HG03097 (cell line): ENCODE results near the gene INPP5K.
"Not testable (repeated sequence)": the region's sequence is repeated elsewhere in the genome, so short reads cannot be mapped to it uniquely, and the experiment has no call there.

Experiments
- ATAC-seq: cut with Tn5 transposase; IDR thresholded peaks from one replicate; pipeline ENCODE4 v1.9.1; 2021; ENCODE audit not compliant: unreplicated experiment, low FRiP score

The INPP5K gene

DNA sequence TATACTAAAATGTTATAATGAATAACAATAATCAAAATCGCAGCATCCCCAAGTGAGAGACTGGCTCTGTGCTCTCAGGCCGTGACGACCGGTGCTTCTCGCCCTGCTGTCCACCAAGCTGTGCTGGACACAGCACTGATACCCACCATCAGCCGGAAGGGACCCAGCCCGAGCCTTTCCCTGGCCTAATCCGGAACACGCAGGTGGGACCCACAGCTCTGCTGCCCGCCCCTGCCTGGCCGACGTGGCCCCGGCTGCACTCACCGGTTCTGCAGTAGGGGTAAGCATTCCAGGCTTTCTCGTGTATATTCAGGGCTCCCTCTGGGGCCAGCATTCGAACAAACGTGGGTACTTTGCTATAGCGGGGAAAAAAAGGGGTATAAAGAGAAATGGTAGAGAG, 31.6 kb upstream of the INPP5K start:
- no peak for ATAC-seq

DNA sequence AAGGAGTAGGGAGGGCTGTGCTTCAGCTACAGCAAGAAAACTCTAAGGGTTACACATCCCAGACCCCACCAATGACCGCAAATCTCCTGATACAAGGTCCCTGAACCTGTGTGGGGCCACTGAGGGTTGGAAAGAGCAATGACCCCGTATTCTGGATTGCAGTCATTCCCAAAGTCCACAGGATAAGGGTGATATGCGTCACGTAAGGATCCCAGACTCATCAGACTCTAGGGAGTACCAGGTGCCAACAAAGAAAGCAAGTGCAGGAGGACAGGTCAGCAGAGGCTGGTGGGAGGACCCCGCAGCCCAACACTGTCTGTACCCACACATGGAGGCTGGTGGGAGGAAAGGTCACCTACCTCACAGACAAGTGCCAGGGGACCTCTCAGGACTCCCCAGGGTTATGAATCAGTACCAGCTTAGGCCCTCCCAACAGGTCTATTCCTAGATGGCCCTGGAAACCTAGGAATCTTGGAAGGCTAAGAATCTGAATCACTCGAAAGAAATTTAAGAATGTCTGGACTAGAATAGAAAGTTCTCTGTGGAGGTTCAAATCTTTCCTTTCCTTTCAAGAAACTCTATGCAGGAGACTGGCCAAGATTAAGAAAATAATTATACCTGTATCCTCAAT, 30.0 kb upstream of the INPP5K start:
- ATAC-seq, result no peak

DNA sequence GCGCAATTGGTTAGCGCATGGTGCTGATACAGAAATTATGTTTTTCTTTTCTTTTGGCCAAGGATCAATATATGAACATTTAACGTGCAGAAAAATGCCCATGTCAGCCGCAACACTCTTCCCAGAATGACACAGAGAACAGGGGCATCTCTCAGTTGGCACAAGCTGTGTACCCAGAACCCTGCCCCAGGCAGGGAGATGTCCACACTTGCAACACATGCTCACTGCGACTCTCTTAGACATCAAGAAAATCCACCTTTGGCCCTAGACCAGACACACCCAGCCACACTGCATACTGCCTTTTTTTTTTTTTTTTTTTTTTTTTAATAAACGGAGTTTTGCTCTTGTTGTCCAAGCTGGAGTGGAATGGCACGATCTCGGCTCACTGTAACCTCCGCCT, 29.2 kb upstream of the INPP5K start:
- ATAC-seq, result no peak

DNA sequence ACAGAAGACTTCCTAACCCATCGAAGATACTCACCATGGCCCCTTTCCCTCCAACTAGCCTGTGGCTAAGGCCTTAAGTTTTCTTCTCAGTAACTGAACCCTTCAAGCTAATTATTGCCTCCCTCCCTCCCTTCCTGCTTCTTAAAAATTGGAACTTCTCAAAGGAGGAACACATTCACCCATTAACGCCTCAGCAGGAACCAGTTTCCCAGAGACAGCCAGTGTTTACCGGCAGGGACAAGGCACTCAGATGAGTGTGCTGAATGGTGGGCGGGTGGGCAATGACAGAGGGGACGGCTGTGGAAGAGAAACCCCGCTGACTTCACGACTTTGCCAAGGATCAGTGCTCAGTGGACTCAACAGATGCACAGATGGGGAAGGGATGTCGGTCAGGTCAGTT, 25.9 kb upstream of the INPP5K start:
- no peak for ATAC-seq

DNA sequence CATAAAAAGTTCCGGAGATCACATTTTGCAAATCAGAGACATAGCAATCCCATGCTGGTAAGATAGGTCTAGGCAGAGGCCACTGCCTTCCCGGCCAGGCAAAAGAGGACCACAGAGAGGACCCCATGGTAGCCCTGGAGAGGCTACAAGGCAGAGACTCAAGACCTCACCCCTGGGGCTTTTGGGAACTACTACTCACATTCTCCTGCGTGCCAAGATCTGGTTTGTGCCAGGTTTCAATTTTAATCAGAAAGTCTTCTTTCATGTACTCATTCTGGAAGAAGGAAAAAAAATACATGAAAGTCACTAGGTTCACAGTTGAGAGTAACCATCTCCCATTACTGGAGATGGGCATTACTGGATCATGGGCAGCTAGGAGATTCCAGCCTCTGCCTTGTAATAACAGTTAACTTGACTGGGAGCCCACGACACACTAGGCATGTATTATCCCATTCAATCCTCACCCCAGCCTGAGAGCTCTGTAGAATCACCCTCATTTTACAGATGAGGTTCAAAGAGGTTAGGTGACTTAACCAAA, 25.0 kb upstream of the INPP5K start:
- no peak for ATAC-seq

DNA sequence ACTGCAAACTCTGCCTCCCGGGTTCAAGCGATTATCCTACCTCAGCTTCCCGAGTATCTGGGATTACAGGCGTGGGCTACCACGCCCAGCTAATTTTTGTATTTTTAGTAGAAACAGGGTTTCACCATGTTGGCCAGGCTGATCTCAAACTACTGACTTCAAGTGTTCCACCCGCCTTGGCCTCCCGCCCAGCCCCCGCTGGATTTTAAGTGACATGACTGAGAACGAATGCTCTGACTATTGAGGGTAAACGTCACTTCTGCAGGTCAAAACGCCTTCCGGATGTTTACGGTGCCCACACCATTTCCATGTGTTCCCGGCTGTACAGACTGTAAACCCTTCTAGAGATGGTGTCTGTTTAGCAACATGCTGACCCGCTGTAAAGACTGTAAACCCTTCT, 23.4 kb upstream of the INPP5K start:
- no peak for ATAC-seq

DNA sequence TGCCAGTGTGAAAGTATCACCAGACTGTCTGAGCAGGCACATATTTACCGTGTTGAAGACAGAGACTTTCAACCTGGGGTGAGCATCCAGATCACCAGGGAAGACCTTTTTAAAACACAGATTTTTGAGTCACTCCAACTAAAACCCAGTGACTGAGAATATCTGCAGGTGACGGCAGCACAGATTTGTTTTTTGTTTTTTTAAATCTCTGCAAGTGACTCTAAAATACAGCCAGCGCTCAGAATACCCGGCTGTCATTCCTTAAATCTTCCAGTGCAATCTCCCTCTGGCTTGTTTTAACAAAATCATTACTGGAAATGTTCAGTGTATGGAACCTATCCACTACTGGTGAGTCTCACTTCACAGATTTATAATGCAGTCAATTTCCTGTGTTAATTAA, 19.3 kb upstream of the INPP5K start:
- ATAC-seq, result no peak

DNA sequence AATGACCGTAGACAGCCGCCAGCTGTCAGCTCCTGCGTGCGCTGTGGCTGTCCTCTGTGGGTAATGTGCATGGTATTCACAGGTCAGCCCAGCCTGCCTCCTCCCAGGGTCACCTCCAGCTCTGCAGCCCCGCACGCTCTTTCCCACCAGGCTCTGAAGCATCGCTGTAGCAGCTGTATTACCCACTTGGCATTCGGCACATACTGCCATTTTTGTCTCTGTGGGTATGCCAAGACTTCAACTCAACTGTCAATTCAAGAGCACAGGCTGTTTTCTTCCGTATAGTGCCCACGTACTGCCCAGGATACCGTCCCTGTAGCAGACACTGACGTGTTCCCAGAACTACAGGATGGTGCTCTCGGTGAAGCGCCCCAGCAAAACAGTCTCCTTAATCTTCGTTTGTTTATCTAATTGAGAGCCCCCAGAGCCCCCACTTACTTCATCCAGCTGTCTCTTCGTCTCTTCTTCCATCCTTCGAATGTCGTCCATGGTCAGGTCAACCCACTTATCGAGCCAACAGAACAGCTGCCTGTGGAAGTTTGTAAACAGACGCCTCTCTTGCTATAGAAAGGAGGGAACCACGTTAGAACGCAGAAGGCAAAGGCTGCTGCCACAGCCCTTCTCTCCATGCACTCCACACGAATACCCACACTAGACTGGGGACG, 17.4 kb upstream of the INPP5K start:
- ATAC-seq, result no peak

DNA sequence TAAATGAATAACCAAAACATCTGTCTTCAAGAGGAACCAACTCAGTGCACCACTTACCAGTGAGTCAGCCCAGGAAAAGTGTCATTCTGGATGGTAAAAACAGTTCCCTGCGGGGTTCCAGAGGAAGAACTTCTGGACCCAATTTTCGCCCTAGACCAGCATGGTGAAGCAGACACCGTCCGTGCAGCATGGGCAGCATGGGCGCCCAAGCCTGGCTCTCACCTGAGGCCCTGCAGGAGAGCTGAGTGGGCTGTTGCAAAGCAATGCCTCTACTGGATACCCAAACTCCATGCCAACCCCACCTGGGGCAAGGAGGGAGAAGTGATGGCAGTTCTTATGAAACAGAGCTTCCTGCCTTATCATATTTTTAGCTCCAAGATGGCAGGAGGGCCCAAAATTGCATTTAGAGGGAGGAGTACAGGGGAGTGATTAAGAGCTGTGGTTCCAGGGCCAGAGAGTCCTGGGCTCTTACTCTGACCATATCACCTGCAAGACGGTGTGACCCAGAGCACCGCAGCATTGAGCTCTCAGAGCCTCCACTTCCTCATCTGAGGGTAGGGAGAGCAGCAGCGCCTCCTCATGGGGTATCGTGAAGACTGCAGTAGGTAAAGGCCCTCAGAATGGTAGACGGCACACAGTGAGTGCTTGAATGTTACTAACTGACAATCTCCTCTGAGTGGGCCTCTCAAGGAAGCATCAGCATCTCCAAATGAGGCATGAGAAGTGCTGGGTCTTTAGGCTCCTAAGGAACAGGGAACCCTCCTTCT, 16.6 kb upstream of the INPP5K start:
- ATAC-seq, result no peak

DNA sequence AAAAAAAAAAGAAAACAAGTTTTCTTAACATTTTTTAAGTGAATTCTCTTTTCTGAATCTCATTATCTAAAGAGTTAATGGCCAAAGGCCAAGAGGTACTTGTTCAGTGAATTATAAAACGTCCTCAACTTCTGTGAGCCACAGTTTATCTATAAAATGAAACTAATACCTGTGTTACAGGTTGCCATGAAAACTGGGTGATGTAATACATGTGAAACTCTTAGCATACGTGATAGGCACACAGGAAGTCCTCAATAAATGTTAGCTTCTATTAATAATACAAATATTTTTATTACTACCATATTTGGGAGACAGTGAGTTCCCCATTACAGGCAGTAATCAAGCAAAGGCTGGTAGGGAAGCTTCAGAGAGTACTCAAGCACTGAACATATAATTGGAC, 13.5 kb upstream of the INPP5K start:
- no peak for ATAC-seq

DNA sequence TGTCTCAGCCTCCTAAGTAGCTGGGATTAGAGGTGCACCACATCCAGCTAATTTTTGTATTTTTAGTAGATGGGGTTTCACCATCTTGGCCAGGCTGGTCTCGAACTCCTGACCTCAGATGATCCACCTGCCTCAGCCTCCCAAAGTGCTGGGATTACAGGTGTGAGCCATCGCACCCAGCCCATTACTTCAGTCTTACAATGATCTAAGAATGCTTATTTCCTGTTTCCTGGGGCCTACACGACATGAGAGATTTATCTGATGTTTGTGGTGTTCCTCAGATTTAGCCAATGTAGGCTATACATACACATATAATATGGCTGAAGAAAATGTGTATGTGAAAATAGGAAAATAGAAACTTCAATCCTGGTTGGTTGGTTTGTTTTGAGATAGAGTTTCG, 10.5 kb upstream of the INPP5K start:
- ATAC-seq, result not testable (repeated sequence)

DNA sequence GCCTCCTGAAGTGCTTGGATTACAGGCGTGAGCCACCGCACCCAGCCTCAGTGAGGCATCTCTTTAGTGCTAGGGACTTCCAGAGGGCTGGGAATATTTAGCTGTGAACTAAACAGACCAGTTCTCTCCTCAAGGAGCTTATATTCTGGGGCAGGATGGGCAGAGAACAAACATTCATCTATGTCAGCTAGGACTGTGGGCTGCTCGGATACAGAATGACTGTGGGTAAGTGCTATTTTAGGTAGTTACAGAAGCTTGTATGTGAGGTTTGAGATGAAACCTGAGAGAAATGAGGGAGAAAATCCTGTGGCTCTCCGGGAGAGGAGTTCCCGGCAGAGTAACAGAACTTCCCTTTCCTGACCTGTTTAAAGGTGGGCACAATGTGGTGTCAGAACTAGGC, 6.2 kb upstream of the INPP5K start:
- no peak for ATAC-seq

DNA sequence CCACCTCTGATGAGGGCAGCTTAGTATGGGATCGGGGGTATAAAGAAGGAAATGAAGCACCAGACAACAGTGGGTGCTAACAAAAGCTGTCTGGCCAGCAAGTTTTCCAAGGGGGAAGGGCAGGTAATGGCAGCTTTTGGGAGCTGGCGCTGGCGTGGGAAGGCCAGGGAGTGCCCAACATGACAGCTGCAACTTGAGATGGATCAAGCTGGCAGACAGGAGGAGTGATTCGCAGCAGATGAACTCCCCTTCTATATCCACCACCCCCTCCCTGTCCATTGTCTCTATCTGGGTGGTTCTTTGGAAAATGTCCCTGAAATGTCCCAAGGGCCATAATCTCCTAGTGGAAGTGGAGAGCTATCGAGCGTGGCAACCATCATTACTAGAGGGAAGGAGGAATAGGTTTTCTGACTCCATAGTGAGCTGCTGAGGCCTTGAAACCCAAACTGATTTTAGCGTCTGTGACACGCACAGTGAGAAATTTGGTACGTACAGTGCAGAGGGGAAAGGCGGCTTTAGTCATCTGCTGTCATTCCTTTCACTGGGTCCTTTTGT, 4.8 kb upstream of the INPP5K start:
- no peak for ATAC-seq

DNA sequence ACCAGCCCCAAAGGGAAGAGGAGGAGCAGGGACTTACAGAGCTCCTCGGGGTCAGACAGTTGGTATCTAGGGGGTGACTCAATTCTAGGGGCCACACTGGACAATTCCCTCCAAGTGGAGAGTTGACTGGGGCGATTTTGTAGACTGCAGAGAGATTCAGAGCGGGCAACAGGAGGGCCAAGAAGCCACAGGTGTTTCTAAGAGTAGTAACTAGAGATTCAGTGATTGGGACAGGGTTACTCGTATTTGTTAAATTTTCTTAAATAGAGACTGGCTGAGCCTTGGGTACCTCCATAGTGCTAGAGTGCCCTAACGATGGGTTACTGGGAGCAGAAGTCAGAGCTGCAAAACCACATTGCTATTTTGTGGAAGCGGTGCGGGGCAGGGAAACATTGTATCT, 3.3 kb upstream of the INPP5K start:
- no peak for ATAC-seq

DNA sequence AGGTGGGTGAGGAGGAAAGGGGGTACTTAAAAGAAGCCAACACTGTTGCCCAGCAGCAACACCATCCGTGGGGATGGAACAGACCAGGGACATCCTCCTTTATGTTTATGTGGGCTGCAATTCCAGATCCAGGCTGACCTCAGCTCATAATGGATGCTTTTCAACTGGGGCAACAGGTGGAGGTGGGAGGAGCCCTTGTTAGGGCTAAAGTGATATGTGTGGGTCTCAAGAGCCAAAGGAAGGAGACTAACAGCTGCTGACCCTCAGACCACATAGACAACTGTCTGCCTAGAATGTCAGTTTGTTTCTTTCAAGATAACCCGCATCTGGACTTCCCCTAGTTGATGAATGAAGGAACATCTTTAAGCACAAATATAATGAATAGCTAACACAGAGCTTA, 2.0 kb upstream of the INPP5K start:
- no peak for ATAC-seq

DNA sequence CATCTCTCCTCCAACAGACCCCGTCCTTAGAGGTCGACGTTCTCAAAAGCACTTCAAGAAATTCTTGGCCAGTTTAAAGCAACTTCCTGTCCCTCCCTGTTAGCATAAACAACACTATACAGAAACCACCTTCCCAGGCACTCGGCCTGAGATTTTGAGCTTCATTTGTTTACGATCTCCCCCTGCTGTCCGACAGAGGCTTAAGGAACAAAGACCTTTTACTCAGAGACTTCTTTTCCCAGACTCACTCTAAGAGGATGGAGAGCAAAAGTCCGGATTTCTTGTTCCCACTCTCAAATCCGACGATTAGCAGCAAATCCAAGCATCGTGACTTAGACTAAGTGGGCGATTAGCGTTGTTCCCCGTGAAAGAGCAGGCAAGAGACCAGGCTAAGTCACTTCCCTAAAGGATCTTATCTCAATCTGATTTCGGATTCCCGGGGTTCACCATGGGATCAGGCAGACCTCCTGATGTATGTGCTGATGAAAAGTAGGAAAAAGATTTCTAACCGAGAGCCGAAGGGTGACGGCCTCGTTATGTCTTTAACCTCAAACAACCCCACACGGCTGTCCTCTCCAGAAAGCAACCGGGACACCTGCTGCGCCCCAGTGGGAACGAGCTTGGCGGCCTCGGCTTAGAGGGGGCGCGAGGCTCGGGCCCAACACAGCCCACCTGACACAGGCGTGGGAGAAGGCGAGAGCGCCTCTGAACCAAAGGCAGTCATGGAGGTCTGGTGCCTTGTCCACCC, 598 bp downstream of the INPP5K start:
- peak; percentile 24 for ATAC-seq

DNA sequence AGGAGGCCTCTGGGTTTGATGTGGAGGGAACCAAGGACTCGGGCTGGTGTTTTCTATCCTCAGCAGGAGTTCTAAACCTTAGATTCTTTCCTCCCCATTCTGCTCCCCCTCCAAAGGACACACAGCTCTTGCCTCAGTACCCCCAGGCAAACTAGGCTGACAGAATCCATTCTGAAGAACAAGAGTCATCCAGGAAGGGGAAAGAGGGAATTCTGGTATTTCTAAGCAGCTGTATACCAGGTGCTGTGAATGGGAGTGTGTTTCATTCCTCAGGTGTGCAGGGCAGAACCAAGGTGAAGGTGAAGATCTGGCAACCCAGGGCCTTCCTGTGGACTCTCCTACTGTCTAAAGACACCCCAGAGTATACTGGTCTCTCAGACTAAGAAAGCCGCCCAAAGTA, 4.1 kb downstream of the INPP5K start:
- no peak for ATAC-seq

DNA sequence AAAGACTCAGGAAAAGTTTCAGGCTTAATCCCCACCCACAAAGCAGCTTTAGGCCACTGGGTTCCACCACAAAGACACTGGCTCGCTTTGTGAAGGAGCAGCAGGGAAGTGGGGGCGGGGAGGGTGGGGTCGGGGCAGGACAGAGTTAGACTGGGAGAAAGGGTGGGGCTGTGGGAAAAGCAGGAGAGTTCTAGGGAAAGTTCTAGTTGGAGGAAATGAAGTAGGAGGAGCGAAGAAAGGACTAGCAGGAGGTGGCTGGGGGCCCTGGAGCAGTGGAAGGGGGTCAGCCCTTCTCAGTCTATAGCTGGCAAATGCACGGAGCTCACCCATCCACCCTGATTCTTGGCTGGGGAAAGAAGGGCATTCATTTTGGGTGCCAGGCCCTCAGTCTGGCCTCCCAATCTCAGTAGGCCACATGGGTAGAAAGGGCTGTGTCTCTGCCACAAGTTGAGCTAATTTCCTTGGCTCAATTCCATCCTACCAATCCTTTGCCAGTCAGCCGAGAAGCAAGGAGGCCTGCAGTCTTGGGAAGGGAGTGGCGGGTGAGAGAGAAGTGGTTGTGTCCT, 4.6 kb downstream of the INPP5K start:
- no peak for ATAC-seq

DNA sequence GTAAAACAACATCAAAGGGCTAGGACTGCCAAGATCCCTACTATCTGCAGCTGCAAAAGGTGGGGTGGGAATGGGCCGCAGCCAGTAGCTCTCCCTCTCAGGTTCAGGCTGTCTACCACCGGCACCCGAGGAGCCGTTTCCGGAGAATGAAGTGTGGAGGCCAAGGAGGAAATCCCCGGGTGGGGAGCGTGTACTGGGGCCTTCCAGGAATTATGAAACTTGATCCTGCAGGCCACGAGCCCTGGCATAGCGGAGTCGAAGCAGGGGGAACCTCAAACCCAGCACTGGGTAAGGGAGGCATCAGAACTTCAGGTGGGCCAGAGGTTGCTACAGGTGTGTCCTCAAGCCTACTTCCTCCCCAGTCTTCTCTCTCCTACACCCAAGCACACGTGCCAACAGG, 5.1 kb downstream of the INPP5K start:
- no peak for ATAC-seq

DNA sequence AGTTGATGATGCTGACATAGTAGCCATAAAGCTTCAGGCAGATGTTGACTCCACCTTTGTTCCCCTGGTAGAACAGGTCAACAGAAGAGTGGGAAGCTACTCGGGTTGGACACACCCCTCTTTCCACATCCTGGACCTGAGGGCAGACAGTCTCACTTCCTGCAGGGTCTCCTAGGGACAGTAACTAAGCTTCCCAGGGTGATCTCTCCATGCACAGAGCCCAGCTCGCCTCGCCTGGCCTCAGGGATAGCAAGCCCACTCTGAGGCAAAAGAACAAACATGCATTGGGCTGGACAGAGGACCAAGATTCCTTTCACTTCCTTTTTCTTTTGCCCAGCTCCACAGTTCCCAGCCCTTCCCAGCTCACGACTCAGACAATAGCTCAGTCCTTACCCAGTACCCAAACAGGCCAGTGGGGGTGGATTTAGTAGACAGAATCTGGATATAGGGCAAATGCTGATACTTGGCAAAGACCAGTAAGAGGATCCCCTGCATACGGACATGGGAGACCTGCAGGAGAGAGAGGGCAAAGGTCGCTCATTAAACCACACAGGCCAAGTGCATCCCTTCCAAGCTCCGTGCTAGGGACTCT, 7.0 kb downstream of the INPP5K start:
- no peak for ATAC-seq
